GM19240 (cell line): ENCODE data around the gene PNPLA2.

Experiments
- DNase-seq: peaks from one replicate; pipeline ENCODE4 v3.0.0; 2011; ENCODE audit warnings: low spot score; ENCODE audit not compliant: insufficient read length

PNPLA2 gene

DNA sequence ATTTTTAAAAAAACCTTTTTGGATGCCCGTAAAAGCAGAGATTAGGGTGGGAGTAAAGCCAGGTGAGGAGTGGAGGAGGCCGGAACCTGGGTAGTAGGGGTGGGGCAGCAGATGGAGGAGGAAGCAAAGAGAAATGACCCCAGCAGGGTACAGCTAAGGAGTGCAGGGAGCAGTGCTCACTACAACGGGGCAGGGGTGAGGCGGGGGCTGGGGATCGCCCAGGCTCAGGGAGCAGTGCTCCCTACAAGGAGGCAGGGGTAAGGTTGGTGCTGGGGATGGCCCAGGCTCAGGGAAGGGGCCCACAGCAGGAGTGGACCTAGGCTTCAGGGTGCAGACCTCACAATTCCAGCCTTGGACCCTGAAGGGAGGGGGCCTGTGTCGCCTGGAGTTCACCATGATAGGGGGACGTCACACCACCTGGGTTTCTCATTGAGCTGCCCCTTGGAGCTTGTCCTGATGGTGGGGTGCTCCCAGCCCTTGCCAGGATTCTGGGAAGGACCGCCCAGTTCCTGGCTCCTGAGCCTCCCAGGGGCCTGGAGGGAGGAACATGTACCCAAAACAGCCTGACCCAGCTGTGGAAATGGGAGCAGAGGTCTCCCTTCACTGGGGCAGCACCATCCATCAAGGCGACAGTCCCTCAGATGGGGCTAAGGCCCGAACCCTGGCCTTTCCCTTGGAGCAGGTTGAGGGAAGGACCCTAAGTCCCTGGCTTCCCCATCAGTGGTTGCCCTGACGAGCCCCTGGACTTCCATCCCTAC lies 2.9 kb upstream of the PNPLA2 start:
- no peak for DNase-seq

DNA sequence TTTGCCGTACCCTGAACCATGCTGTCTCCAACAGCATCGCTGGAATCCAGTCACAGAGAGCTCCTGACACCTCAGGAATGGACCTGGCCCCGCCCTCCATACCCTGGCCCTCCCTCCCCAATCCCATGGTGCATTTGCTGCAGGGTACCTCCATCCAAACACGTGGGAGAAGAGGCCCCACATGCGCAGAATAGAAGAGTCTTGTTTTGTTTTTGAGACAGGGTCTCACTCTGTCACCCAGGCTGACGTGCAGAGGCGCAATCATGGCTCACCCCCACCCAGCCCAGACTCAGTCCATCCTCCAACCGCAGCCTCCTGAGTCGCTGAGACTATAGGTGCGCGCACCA lies 2.3 kb upstream of the PNPLA2 start:
- no peak for DNase-seq

- DNase-seq, result peak; percentile 95
These were observed 616 bp downstream of the PNPLA2 start for GRCh38 chr11:819129-819931.

DNA sequence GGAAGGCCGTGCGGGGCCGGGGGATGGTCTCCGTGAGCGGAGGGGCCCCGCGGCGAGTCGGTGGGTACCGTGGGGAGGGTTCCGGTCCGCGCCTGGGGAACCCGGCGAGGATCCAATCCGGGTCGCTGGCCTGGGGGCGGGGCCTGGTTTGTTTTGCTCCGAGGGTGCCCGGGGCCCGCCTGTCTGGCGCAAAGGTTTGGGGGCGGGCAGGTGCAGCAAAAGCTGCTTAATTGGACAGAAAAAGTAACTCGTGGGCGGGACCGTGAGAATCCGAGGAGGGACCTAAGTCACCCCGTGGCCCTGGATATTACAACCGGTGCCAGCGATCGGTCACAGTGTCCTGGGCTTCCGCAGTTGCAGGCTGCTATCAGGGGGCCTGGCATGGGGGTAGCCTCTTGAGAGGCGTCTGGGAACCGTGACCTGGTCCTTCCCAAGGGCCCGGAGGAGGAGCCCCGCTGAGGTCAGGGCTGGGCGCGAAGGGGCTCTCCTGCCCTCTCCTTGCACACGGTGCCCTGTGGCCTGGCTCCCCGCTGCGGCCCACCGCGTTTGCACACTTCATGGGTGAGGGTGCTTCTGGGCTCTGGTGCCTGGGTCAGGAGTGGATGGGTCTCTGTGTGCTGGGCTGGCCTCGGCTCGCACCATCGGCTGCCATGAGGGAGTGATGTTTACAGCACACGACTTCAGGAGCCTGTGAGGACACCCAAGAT lies 1.4 kb downstream of the PNPLA2 start:
- peak; percentile 99 for DNase-seq

DNA sequence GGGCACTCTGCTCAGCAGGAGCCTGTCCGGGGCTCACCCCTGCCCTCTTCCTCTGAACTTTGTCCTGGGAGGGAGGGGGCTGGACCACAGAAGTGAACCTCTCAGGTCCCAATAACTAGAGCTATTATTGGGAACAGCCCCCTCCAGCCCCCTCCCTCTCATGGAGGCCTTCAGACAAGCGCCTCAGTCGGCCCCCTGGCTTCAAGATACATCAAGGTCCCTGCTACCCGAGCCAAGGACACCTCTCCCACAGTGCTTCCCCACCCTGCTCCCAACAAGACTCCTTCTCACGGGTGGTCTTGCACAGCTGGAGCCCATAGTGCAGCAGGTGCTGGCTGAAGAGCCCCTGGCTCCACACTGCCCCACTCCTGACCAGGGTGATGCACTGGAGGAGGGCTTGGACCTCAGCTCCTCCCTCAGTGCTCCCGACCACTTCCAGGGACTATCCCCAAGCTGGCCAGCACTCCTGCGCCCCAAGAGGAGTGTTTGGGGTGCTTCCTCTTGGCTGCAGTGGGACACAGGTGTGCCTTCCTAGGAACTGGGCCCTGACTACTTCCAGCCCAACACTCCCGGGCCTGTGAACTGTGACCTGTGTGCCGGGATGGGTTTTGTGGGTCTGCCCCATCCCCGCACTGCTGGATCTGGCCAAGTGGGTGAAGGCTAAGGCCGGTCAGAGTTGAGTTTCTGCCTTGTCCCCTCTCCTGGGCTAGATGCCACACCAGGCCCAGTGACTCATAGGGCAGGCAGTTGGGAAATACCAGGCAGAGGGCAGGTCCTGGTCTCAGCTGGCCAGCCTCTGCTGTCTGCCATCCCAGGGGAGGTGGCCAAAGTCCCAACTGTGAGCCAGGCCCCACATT lies 2.2 kb downstream of the PNPLA2 start:
- no peak for DNase-seq

DNA sequence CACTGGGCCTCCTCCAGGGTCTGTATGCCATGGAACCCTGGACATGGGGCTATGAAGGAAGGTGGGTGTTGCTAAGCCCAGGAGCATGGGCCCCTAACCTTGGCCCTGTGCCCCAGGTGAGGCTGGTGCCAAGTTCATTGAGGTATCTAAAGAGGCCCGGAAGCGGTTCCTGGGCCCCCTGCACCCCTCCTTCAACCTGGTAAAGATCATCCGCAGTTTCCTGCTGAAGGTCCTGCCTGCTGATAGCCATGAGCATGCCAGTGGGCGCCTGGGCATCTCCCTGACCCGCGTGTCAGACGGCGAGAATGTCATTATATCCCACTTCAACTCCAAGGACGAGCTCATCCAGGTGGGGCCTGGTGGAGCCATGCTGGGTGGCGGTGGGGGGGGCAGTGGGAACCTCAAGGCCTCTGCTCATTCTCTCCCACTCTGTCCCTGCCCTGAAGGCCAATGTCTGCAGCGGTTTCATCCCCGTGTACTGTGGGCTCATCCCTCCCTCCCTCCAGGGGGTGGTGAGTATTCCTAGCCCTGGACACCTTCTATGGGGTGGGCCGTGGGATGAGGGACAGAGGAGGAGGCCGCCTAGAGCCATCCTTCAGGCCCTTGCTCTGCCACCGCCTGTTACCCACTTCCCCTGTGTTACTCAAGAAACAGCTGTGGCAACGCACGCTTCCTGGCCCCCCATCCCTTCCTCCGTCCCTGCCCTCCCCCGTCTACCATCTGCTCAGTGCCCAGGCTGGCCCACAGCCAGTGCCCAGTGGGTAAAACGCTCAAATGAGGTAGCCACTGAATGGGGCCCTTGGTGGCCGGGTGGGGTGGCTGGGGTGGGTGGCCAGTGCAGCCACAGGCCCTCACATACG lies 3.0 kb downstream of the PNPLA2 start:
- DNase-seq, result no peak

DNA sequence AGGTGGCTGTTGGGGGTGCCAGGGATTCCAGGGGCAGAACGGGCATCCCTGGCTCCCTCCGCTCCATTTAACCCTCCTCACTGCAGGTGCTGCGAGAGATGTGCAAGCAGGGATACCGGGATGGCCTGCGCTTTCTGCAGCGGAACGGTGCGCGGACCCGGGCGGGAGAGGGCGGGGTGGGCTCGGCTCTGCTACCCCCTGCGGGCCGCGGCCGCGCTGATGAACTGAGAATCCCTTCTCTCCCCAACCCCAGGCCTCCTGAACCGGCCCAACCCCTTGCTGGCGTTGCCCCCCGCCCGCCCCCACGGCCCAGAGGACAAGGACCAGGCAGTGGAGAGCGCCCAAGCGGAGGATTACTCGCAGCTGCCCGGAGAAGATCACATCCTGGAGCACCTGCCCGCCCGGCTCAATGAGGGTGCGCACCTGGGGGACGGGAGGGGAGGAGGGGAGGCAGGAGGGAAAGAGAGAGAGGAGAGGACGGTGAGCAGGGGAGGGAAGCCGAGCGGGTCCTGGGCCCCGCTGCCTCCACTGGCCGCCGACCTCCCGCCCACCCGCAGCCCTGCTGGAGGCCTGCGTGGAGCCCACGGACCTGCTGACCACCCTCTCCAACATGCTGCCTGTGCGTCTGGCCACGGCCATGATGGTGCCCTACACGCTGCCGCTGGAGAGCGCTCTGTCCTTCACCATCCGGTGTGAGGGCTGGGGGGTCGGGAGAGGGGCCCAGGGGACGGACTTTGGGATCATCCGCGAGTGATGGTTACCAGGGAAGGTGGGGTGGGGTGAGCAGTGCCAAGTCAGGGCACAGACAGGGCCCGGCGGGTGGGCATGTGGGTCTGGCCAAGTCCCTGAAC lies 5.0 kb downstream of the PNPLA2 start:
- DNase-seq, result no peak

GRCh38 chr11:824292-824880 lies 5.7 kb downstream of the PNPLA2 start:
- no peak for DNase-seq

DNA sequence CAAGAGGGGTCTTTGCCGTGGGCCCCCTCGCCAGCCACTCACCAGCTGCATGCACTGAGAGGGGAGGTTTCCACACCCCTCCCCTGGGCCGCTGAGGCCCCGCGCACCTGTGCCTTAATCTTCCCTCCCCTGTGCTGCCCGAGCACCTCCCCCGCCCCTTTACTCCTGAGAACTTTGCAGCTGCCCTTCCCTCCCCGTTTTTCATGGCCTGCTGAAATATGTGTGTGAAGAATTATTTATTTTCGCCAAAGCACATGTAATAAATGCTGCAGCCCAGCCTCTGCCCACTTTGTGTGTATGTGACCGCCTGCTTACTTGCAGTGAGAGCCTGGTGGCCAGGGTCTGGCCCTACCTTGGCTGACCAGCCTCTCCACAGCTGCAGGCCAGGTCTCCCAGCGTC lies 6.2 kb downstream of the PNPLA2 start:
- DNase-seq, result no peak

DNA sequence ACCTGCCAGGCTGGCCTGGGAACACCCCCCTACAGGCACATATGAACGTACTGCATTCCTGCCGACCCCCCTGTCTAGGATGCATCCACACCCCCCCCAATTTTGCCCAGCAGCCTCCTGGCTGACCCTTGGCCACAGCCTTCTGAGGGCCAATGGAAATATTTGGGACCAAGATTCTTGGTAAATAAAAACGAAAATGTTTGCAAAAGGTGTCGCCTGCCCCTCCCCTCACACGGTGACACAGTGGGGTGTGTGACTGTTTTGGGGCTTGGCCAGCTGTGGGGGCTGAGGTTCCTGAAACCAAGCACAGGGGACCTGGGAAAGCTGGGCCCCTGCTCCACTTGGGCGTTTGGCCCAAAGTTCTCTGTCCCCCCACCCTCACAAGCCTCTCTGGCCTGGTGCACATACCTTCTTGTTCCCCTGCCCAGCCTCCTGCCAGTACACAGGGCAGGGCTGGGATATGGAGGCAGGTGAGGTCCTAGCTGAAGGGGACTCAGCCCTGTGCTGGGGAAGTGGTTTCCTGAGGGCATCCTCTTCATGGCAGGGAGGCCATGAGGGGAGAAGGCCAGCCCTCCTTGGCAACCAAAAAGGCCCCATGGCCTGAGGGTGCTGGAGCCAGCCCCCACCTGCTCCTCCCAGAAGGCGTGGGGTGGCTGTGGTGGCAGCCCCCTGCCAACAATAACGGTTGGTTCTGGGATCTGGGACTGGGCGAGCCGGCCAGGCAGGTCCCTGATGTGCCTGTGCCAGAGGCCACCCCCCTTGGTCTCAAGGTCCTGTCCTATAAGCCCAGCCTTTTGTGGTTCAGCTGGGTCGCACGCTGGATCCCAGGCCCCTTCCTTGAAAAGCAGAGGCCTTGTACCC lies 6.9 kb downstream of the PNPLA2 start:
- DNase-seq, result no peak

- DNase-seq, result no peak
These were observed 7.5 kb downstream of the PNPLA2 start for GRCh38 chr11:826227-826621.

- DNase-seq, result no peak
These were observed 8.1 kb downstream of the PNPLA2 start for GRCh38 chr11:826836-827145.

GRCh38 chr11:827146-827896 lies 8.6 kb downstream of the PNPLA2 start:
- no peak for DNase-seq

- DNase-seq, result no peak
These were observed 9.1 kb downstream of the PNPLA2 start, which contains the start of gene CRACR2B for GRCh38 chr11:827897-828192. CRACR2B (plus strand) TSS chr11:827919; CDS start chr11:828608, 689 bp downstream.

- DNase-seq, result no peak
These were observed 9.9 kb downstream of the PNPLA2 start for GRCh38 chr11:828506-829175.

- DNase-seq, result no peak
These were observed 10.6 kb downstream of the PNPLA2 start for GRCh38 chr11:829176-829846.
